ENCODE data around the gene MRPS18A. TPM values are rescaled to one million over a fixed set of nuclear protein-coding genes. Genes with fewer than 3 reads are reported as not detected.
A peak's percentile ranks its signal among the peaks of the same experiment; 100 is the strongest.

The MRPS18A gene
- total and polyA plus RNA-seq, 12 donors, result 24.8 to 119 (median 52.0) TPM

GRCh38 chr6:43708860-43709653 is 21.5 kb upstream of the MRPS18A start:
- DNase-seq, result peak in 5 of 7 donors; percentile 35 to 70 (median 46)
- Histone ChIP-seq H3K27me3 (no peaks in the 10 kb centered on the region), H3K4me3 (no peak overlapping the region), H3K9me3 (replicated peaks in 1 of 3) (no peaks in the 10 kb centered on the region), H3K4me1 (replicated peaks in 1 of 2) (peaks cover 10 to 16% of the 10 kb centered on the region in 2 donors), H3K36me3 (replicated peaks in 1 of 2) (no peaks in the 10 kb centered on the region), H3K27ac (peak overlapping the region in 3 of 5 donors; percentile 67 to 75 (median 71))
- 31 to 41% (median 35%) methylated on average over 5 of the region's 5 CpGs for WGBS, 4 donors
- intact Hi-C loops (cut with DNase I), result no loop called here
- no peak for TF ChIP-seq POLR2A (IDR thresholded peaks at IDR 0.05)
- TF ChIP-seq, protein P1, sequence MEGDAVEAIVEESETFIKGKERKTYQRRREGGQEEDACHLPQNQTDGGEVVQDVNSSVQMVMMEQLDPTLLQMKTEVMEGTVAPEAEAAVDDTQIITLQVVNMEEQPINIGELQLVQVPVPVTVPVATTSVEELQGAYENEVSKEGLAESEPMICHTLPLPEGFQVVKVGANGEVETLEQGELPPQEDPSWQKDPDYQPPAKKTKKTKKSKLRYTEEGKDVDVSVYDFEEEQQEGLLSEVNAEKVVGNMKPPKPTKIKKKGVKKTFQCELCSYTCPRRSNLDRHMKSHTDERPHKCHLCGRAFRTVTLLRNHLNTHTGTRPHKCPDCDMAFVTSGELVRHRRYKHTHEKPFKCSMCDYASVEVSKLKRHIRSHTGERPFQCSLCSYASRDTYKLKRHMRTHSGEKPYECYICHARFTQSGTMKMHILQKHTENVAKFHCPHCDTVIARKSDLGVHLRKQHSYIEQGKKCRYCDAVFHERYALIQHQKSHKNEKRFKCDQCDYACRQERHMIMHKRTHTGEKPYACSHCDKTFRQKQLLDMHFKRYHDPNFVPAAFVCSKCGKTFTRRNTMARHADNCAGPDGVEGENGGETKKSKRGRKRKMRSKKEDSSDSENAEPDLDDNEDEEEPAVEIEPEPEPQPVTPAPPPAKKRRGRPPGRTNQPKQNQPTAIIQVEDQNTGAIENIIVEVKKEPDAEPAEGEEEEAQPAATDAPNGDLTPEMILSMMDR (IDR thresholded peaks at IDR 0.05), result no peak

DNA sequence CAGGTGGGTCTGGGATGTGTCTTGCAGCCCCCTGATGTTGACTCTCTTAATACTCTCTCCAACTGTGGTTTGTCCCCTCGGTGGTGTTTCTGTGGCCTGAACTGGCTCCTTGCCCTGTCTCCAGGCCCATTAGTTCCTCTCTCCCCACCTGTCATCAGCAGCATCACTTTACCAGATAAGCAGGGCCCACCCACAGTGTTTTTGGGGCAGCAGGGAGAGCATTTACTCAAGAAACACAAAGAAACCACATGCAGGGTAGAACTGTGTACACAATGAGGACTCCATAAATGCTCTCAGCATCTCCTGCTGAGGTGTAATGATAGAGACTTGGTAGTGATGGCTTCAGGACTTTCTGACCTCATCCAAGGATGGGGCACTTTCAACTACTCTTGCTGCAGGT is 20.2 kb upstream of the MRPS18A start:
- Histone ChIP-seq H3K27ac (no peak overlapping the region), H3K27me3 (no peaks in the 10 kb centered on the region), H3K4me3 (no peak overlapping the region), H3K36me3 (replicated peaks in 1 of 2) (no peaks in the 10 kb centered on the region), H3K4me1 (replicated peaks in 1 of 2) (peaks cover 14 to 21% of the 10 kb centered on the region in 2 donors), H3K9me3 (replicated peaks in 1 of 3) (no peaks in the 10 kb centered on the region)
- intact Hi-C loops (cut with DNase I), result no loop called here
- 46 to 100% (median 69%) methylated on average over 1 of the region's 1 CpG for WGBS, 4 donors
- no peak for TF ChIP-seq POLR2A (IDR thresholded peaks at IDR 0.05)
- TF ChIP-seq, protein P1 (IDR thresholded peaks at IDR 0.05), result no peak
- DNase-seq, result no peak

- DNase-seq, result no peak
- no peak overlapping the region for H3K27ac ChIP-seq
- H3K4me3 ChIP-seq, result no peak overlapping the region
- H3K9me3 ChIP-seq (replicated peaks in 1 of 3), result no peaks in the 10 kb centered on the region
- 84 to 92% (median 88%) methylated on average over 7 of the region's 7 CpGs for WGBS, 4 donors
- no peaks in the 10 kb centered on the region for H3K36me3 ChIP-seq (replicated peaks in 1 of 2)
- intact Hi-C loops (cut with DNase I), result no loop called here
- peaks cover 18 to 24% of the 10 kb centered on the region in 2 donors for H3K4me1 ChIP-seq (replicated peaks in 1 of 2)
- H3K27me3 ChIP-seq, result no peaks in the 10 kb centered on the region
- TF ChIP-seq POLR2A (IDR thresholded peaks at IDR 0.05), result no peak
- TF ChIP-seq, protein P1 (IDR thresholded peaks at IDR 0.05), result no peak
Observed at GRCh38 chr6:43707269-43707668, 19.7 kb upstream of the MRPS18A start.

GRCh38 chr6:43706788-43707187 is 19.2 kb upstream of the MRPS18A start:
- WGBS, 4 donors, result 72 to 78% (median 75%) methylated on average over 8 of the region's 8 CpGs
- Histone ChIP-seq H3K36me3 (replicated peaks in 1 of 2) (no peaks in the 10 kb centered on the region), H3K4me1 (replicated peaks in 1 of 2) (peaks cover 21 to 29% of the 10 kb centered on the region in 2 donors), H3K27ac (no peak overlapping the region), H3K9me3 (replicated peaks in 1 of 3) (no peaks in the 10 kb centered on the region), H3K27me3 (no peaks in the 10 kb centered on the region), H3K4me3 (no peak overlapping the region)
- DNase-seq, result no peak
- intact Hi-C loops (cut with DNase I), result no loop called here
- no peak for TF ChIP-seq POLR2A (IDR thresholded peaks at IDR 0.05)
- TF ChIP-seq, protein P1 (IDR thresholded peaks at IDR 0.05), result no peak
